Smooth muscle cell (in vitro differentiated cells): ENCODE data around the gene ZNF384. TPM values are rescaled to one million over a fixed set of nuclear protein-coding genes. Genes with fewer than 3 reads are reported as not detected.

ENCODE experiments used
- DNase-seq: peaks from one replicate; lab custom pipeline; 2025; ENCODE audit not compliant: unreplicated experiment; lab: John Stamatoyannopoulos, UW
- H2AFZ ChIP-seq: fragments of 200-600 bp; sonication (generic); 2 replicates; pipeline ENCODE4 v1.6.0; 2016; ENCODE audit warnings: antibody characterized with exemption, low read depth, mild to moderate bottlenecking
- H3F3A ChIP-seq: fragments of 200-600 bp; sonication (generic); 2 replicates; pipeline ENCODE4 v1.6.0; 2017; ENCODE audit warnings: antibody characterized with exemption, low read depth
- H3K27ac ChIP-seq: fragments of 200-600 bp; sonication (generic); 2 replicates; pipeline ENCODE4 v1.5.1; 2016; ENCODE audit warnings: low read depth, mild to moderate bottlenecking
- H3K27me3 ChIP-seq: fragments of 200-600 bp; sonication (generic); 2 replicates; pipeline ENCODE4 v1.6.1; 2016; ENCODE audit warnings: low read depth, mild to moderate bottlenecking
- H3K36me3 ChIP-seq: fragments of 200-600 bp; sonication (generic); 2 replicates; pipeline ENCODE4 v1.5.1; 2016; ENCODE audit warnings: low read depth
- H3K4me1 ChIP-seq: fragments of 200-600 bp; sonication (generic); 2 replicates; pipeline ENCODE4 v1.5.1; 2016; ENCODE audit warnings: low read depth
- H3K4me2 ChIP-seq: fragments of 200-600 bp; sonication (generic); 2 replicates; pipeline ENCODE4 v1.6.0; 2016; ENCODE audit warnings: mild to moderate bottlenecking
- H3K4me3 ChIP-seq: fragments of 200-600 bp; sonication (generic); 2 replicates; pipeline ENCODE4 v1.5.1; 2016; ENCODE audit warnings: mild to moderate bottlenecking
- H3K79me2 ChIP-seq: fragments of 200-600 bp; sonication (generic); 2 replicates; pipeline ENCODE4 v1.6.0; 2016; ENCODE audit warnings: low read depth, mild to moderate bottlenecking
- H3K9ac ChIP-seq: fragments of 200-600 bp; sonication (generic); 2 replicates; pipeline ENCODE4 v1.6.0; 2016; ENCODE audit warnings: low read depth
- H3K9me3 ChIP-seq: fragments of 200-600 bp; sonication (generic); replicated peaks from 2 replicates; pipeline ENCODE4 v1.5.1; 2016; ENCODE audit warnings: low read depth
- H4K20me1 ChIP-seq: fragments of 200-600 bp; sonication (generic); 2 replicates; pipeline ENCODE4 v1.6.0; 2016; ENCODE audit warnings: low read depth
- WGBS: methylation state at CpG from one replicate; pipeline ENCODE4 v1.1.7; 2016; ENCODE audit warnings: low lambda C conversion rate; 5-methylcytosine and 5-hydroxymethylcytosine counted together
- polyA plus RNA-seq: library from polyadenylated mRNA; unstranded; fragments of >200 nt; fragmentation: Nextera tagmentation; extraction: Ambion mirVana; gene quantifications from 2 replicates; pipeline ENCODE4 v1.2.1, GENCODE V29; 2016
- total RNA-seq: library from RNA; depleted of rRNA; stranded (reverse); fragments of >200 nt; gene quantifications from 2 replicates; pipeline ENCODE4 v1.2.3, GENCODE V29; 2014
- TF ChIP-seq, protein P1 (sequence below): fragments of 200-600 bp; sonication (generic); IDR thresholded peaks from 2 replicates; pipeline ENCODE4 v1.5.1; 2017; ENCODE audit warnings: borderline replicate concordance, mild to moderate bottlenecking, antibody characterized with exemption; ENCODE audit not compliant: insufficient read depth, poor library complexity, severe bottlenecking

ZNF384 gene
- total and polyA plus RNA-seq, 2 experiments from 2014 or later: 31.0 to 36.1 TPM

DNA sequence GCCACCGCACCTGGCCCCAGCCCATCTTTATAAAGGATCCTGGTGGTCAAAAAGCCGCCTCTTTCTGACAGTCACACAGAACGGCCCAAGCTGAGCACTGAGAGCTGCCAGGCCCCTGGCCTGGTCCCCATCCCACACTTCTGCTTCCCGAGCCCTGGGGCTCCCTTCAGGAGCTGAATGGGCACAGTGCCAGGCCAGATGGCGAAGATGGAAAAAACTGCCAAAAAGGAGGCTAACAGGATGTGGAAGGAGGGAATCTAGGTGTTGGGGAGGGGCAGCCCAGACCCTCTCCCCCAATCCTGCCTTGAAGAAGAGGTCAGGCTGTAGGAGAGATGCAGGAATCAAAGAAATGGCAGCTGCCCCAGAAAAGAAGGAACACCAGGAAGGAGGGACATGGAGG, 58.4 kb downstream of the ZNF384 start:
- Histone ChIP-seq H3K27me3 (no peaks in the 10 kb centered on the region), H3K79me2 (no peaks in the 10 kb centered on the region), H3K4me3 (no peak overlapping the region), H2AFZ (no peak overlapping the region), H3K36me3 (no peaks in the 10 kb centered on the region), H3K4me1 (peaks cover 16% of the 10 kb centered on the region), H3K9ac (no peak overlapping the region), H3K27ac (no peak overlapping the region), H3K9me3 (no peaks in the 10 kb centered on the region), H4K20me1 (no peaks in the 10 kb centered on the region), H3F3A (no peaks in the 10 kb centered on the region), H3K4me2 (no peak overlapping the region)
- WGBS: 65% methylated on average over 5 of the region's 5 CpGs
- DNase-seq: no peak
- TF ChIP-seq, protein P1, sequence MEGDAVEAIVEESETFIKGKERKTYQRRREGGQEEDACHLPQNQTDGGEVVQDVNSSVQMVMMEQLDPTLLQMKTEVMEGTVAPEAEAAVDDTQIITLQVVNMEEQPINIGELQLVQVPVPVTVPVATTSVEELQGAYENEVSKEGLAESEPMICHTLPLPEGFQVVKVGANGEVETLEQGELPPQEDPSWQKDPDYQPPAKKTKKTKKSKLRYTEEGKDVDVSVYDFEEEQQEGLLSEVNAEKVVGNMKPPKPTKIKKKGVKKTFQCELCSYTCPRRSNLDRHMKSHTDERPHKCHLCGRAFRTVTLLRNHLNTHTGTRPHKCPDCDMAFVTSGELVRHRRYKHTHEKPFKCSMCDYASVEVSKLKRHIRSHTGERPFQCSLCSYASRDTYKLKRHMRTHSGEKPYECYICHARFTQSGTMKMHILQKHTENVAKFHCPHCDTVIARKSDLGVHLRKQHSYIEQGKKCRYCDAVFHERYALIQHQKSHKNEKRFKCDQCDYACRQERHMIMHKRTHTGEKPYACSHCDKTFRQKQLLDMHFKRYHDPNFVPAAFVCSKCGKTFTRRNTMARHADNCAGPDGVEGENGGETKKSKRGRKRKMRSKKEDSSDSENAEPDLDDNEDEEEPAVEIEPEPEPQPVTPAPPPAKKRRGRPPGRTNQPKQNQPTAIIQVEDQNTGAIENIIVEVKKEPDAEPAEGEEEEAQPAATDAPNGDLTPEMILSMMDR: no peak

DNA sequence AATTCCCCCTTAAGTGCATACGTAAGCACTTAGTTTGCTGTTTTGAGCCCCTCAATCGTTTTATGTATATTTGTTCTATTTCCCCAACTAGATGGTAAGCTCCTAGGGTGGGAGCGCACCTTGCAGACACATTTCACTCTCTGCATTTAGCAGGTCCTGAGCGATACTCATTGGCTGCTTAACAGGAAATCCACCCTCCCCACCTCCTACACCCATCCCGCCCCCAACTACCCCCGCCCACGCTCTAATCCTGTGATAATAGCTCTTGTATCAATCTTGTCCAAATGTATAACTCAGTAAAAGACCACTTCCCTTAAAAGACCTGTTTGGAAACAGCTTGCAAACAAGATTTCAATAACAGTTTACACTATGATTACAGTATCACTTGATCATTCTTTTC, 61.6 kb downstream of the ZNF384 start:
- no peaks in the 10 kb centered on the region for H3K9me3 ChIP-seq
- no peak overlapping the region for H3K27ac ChIP-seq
- no peaks in the 10 kb centered on the region for H3F3A ChIP-seq
- H4K20me1 ChIP-seq: no peaks in the 10 kb centered on the region
- no peak for DNase-seq
- TF ChIP-seq, protein P1: no peak
- no peak overlapping the region for H3K4me3 ChIP-seq
- 73% methylated on average over 7 of the region's 7 CpGs for WGBS
- peaks cover 6% of the 10 kb centered on the region for H3K4me1 ChIP-seq
- no peak overlapping the region for H3K9ac ChIP-seq
- no peaks in the 10 kb centered on the region for H3K79me2 ChIP-seq
- no peak overlapping the region for H2AFZ ChIP-seq
- H3K36me3 ChIP-seq: no peaks in the 10 kb centered on the region
- no peak overlapping the region for H3K4me2 ChIP-seq
- no peaks in the 10 kb centered on the region for H3K27me3 ChIP-seq

DNA sequence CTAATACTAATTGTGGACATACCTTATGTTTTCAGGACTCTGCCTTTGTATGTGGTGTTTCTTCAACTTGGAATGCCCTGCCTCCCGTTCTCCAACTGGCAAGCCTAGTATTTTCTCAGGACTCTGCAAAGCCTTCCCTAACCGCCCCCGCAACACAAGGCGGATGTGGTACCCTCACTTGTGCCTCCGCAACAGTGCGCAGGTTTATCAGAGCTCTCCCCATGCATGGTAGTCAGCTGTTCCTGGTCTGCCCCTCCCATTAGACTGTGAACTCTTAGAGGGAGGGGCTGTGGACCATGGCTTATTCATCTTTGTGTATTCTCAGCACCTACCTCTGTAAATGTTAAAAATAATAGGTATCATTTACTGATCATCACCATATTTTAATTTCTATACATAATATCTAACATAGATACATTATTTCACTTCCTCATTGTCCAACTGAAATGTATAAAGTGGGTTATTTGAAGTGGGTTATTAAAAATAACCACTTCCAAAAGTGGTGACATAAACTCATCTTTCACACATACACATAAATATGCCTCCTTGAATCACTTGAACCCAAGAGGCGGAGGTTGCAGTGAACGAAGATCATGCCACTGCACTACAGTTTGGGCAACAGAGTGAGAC, 62.4 kb downstream of the ZNF384 start:
- TF ChIP-seq, protein P1: no peak
- WGBS: 93% methylated on average over 8 of the region's 8 CpGs
- no peaks in the 10 kb centered on the region for H3F3A ChIP-seq
- no peak overlapping the region for H3K9ac ChIP-seq
- no peaks in the 10 kb centered on the region for H3K9me3 ChIP-seq
- H3K4me2 ChIP-seq: no peak overlapping the region
- no peak overlapping the region for H3K4me3 ChIP-seq
- H3K27ac ChIP-seq: no peak overlapping the region
- no peaks in the 10 kb centered on the region for H4K20me1 ChIP-seq
- H3K36me3 ChIP-seq: no peaks in the 10 kb centered on the region
- no peak overlapping the region for H2AFZ ChIP-seq
- H3K79me2 ChIP-seq: no peaks in the 10 kb centered on the region
- no peaks in the 10 kb centered on the region for H3K4me1 ChIP-seq
- H3K27me3 ChIP-seq: no peaks in the 10 kb centered on the region
- no peak for DNase-seq

- 97% methylated on average over 28 of the region's 29 CpGs for WGBS
- no peak overlapping the region for H2AFZ ChIP-seq
Measured at GRCh38 chr12:6620885-6621274, 68.3 kb downstream of the ZNF384 start.

More at GRCh38 chr12:6620885-6621274, 68.3 kb downstream of the ZNF384 start:
- H3K27ac ChIP-seq: no peak overlapping the region
- H3K9ac ChIP-seq: no peak overlapping the region
- H3K4me1 ChIP-seq: no peaks in the 10 kb centered on the region
- H3K4me2 ChIP-seq: peak overlapping the region; percentile 74
- H3K27me3 ChIP-seq: no peaks in the 10 kb centered on the region
- H3F3A ChIP-seq: no peaks in the 10 kb centered on the region
- no peak for DNase-seq
- TF ChIP-seq, protein P1: no peak
- no peaks in the 10 kb centered on the region for H3K36me3 ChIP-seq
- no peak overlapping the region for H3K4me3 ChIP-seq
- H4K20me1 ChIP-seq: no peaks in the 10 kb centered on the region
- no peaks in the 10 kb centered on the region for H3K9me3 ChIP-seq
- no peaks in the 10 kb centered on the region for H3K79me2 ChIP-seq
